Neural cell (in vitro differentiated cells): ENCODE data around the gene AIF1. TPM values are rescaled to one million over a fixed set of nuclear protein-coding genes. Genes with fewer than 3 reads are reported as not detected.

ENCODE experiments used
- H2AFZ ChIP-seq: fragments of 200-600, 300-800 bp; sonication (generic), shearing (Covaris generic); 2 replicates; pipeline ENCODE4 v1.6.0; 2014; ENCODE audit warnings: low read depth, mild to moderate bottlenecking, antibody characterized with exemption, low read length, moderate library complexity
- H3F3A ChIP-seq: fragments of 200-600 bp; shearing (Covaris generic); 2 replicates; pipeline ENCODE4 v1.6.1; 2016; ENCODE audit warnings: mild to moderate bottlenecking, moderate library complexity, mixed read lengths, antibody characterized with exemption, low read length; ENCODE audit not compliant: insufficient read depth, poor library complexity, severe bottlenecking
- H3K27ac ChIP-seq: fragments of 200-600, 300-800 bp; sonication (generic), shearing (Covaris generic); 2 replicates; pipeline ENCODE4 v1.5.1; 2014; ENCODE audit warnings: mild to moderate bottlenecking, low read length, moderate library complexity
- H3K27me3 ChIP-seq: fragments of 300-800, 200-600 bp; sonication (generic), shearing (Covaris generic); 2 replicates; pipeline ENCODE4 v1.6.0; 2014; ENCODE audit warnings: mild to moderate bottlenecking, low read depth, low read length, moderate library complexity; ENCODE audit not compliant: insufficient read depth
- H3K36me3 ChIP-seq: fragments of 300-800, 200-600 bp; sonication (generic), shearing (Covaris generic); 2 replicates; pipeline ENCODE4 v1.5.1; 2014; ENCODE audit warnings: mild to moderate bottlenecking, antibody characterized with exemption, low read length, moderate library complexity; ENCODE audit not compliant: insufficient read depth
- H3K4me2 ChIP-seq: fragments of 300-800, 200-600 bp; sonication (generic), shearing (Covaris generic); 2 replicates; pipeline ENCODE4 v1.6.0; 2014; ENCODE audit warnings: mild to moderate bottlenecking, low read length
- H3K4me3 ChIP-seq: fragments of 300-800, 200-600 bp; sonication (generic), shearing (Covaris generic); 2 replicates; pipeline ENCODE4 v1.5.1; 2014; ENCODE audit warnings: mild to moderate bottlenecking, low read length, moderate library complexity
- H3K79me2 ChIP-seq: fragments of 200-600 bp; shearing (Covaris generic); replicated peaks from 2 replicates; pipeline ENCODE4 v1.6.0; 2014; ENCODE audit warnings: mild to moderate bottlenecking, low read length, moderate library complexity; ENCODE audit not compliant: insufficient read depth
- H3K9ac ChIP-seq: fragments of 300-800, 200-600 bp; sonication (generic), shearing (Covaris generic); 2 replicates; pipeline ENCODE4 v1.6.1; 2016; ENCODE audit warnings: mild to moderate bottlenecking, low read length, mixed read lengths
- H3K9me2 ChIP-seq: fragments of 200-600 bp; shearing (Covaris generic); 2 replicates; pipeline ENCODE4 v1.6.1; 2016; ENCODE audit warnings: mild to moderate bottlenecking, low read length, mixed read lengths; ENCODE audit not compliant: insufficient read depth
- H3K9me3 ChIP-seq: fragments of 200-600, 300-800 bp; sonication (generic), shearing (Covaris generic); 2 replicates; pipeline ENCODE4 v1.6.1; 2016; ENCODE audit warnings: mild to moderate bottlenecking, mixed run types, low read length, moderate library complexity, mixed read lengths
- H4K20me1 ChIP-seq: fragments of 200-600 bp; shearing (Covaris generic); 2 replicates; pipeline ENCODE4 v1.6.1; 2016; ENCODE audit warnings: mild to moderate bottlenecking, mixed run types; ENCODE audit not compliant: insufficient read depth
- EP300 ChIP-seq: fragments of 450-650 bp; conservative IDR thresholded peaks from 2 replicates; pipeline ENCODE4 v1.6.1; 2014; ENCODE audit warnings: antibody characterized with exemption, mild to moderate bottlenecking, moderate library complexity; ENCODE audit not compliant: poor library complexity, severe bottlenecking
- EZH2 ChIP-seq: fragments of 200-600, 300-800 bp; shearing (Covaris generic), sonication (generic); IDR thresholded peaks from 2 replicates; pipeline ENCODE4 v1.6.1; 2014; ENCODE audit warnings: antibody characterized with exemption, low read length, borderline replicate concordance, mild to moderate bottlenecking; ENCODE audit not compliant: insufficient read depth, poor library complexity, severe bottlenecking
- MXI1 ChIP-seq: fragments of 450-650 bp; conservative IDR thresholded peaks from 2 replicates; pipeline ENCODE4 v1.6.1; 2014; ENCODE audit warnings: antibody characterized with exemption, mild to moderate bottlenecking; ENCODE audit not compliant: poor library complexity, severe bottlenecking
- POLR2AphosphoS5 ChIP-seq: IDR thresholded peaks from 2 replicates; pipeline ENCODE4 v1.6.1; 2012
- RAD21 ChIP-seq: fragments of 450-650 bp; conservative IDR thresholded peaks from 2 replicates; pipeline ENCODE4 v1.6.1; 2014; ENCODE audit warnings: antibody characterized with exemption, mild to moderate bottlenecking, moderate library complexity
- REST ChIP-seq: IDR thresholded peaks from 2 replicates; pipeline ENCODE4 v1.6.1; 2012; ENCODE audit warnings: borderline replicate concordance
- SMC3 ChIP-seq: fragments of 450-650 bp; conservative IDR thresholded peaks from 2 replicates; pipeline ENCODE4 v1.6.1; 2014; ENCODE audit warnings: antibody characterized with exemption, mild to moderate bottlenecking, moderate library complexity; ENCODE audit not compliant: poor library complexity
- TAF1 ChIP-seq: IDR thresholded peaks from 2 replicates; pipeline ENCODE4 v1.6.1; 2012; ENCODE audit warnings: low read depth
- polyA plus RNA-seq: library from polyadenylated mRNA; depleted of rRNA; stranded (reverse); fragments of >200 nt; gene quantifications from 2 replicates; pipeline ENCODE4 v1.2.3, GENCODE V29; 2014
- TF ChIP-seq, protein P1 (sequence below): fragments of 450-650 bp; IDR thresholded peaks from 2 replicates; pipeline ENCODE4 v1.5.1; 2014; ENCODE audit warnings: antibody characterized with exemption, mild to moderate bottlenecking, moderate library complexity; ENCODE audit not compliant: poor library complexity, severe bottlenecking

The AIF1 gene
- polyA plus RNA-seq, 1 donor from 2014 or later = not detected

DNA sequence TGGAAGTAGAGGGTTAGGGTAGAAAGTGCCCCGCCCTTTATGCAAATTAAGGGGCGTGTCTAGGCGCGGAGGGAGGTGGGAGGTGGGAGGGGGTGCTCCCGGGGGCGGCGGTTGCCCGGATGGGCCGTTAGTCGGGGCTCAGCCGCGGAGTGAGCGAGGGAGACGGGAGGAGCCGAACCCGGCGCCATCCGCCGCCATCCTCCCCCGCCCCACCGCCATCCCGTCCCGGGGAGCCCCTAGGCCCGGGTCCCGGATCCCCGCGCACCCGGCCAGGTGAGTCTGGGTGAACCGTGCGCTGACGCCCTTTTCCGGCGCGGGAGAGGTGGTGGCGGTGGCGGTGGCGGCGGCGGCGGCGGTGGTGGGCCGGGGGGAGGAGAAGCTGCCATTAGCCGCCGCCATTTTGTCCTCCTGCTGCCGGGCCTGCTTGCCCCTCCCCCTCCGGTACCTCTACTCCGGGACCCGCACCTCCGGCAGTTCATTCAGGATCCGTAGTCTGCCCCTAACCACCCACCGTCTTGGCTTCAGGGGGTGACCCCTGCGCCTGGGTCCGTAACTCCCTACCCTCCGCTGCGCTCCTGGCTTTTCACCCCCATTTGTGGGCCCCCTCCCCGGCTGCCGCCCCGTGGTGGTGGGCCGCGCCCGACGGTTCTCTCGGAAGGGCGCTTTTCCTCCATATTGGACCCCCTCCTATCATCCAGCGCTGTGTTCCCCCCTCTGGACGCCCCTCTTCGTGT is 5.7 kb downstream of the AIF1 start, which contains the start of gene PRRC2A:
Gene PRRC2A, plus strand, starts transcription at position 130 of the 734 bp plus-strand sequence. CDS start 2,075 bp downstream, outside the sequence.
- H3K9me3 ChIP-seq = no peaks in the 10 kb centered on the region
- H3K4me3 ChIP-seq = peak within 1 kb of the TSS; percentile 93
- peak within 1 kb of the TSS; percentile 99 for H3K27ac ChIP-seq
- peaks cover 2% of the 10 kb centered on the region for H3K36me3 ChIP-seq
- TF ChIP-seq MXI1 (no peak), TAF1 (peak; percentile 85), REST (peak; percentile 88), RAD21 (peak; percentile 15), POLR2AphosphoS5 (peak; percentile 69), EP300 (no peak), SMC3 (no peak)
- TF ChIP-seq, protein P1, sequence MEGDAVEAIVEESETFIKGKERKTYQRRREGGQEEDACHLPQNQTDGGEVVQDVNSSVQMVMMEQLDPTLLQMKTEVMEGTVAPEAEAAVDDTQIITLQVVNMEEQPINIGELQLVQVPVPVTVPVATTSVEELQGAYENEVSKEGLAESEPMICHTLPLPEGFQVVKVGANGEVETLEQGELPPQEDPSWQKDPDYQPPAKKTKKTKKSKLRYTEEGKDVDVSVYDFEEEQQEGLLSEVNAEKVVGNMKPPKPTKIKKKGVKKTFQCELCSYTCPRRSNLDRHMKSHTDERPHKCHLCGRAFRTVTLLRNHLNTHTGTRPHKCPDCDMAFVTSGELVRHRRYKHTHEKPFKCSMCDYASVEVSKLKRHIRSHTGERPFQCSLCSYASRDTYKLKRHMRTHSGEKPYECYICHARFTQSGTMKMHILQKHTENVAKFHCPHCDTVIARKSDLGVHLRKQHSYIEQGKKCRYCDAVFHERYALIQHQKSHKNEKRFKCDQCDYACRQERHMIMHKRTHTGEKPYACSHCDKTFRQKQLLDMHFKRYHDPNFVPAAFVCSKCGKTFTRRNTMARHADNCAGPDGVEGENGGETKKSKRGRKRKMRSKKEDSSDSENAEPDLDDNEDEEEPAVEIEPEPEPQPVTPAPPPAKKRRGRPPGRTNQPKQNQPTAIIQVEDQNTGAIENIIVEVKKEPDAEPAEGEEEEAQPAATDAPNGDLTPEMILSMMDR = no peak
- no peaks in the 10 kb centered on the region for H3F3A ChIP-seq
- H4K20me1 ChIP-seq = no peaks in the 10 kb centered on the region
- peak within 1 kb of the TSS; percentile 88 for H2AFZ ChIP-seq
- H3K27me3 ChIP-seq = no peaks in the 10 kb centered on the region
- no peaks in the 10 kb centered on the region for H3K9me2 ChIP-seq
- H3K9ac ChIP-seq = peak within 1 kb of the TSS; percentile 100
- peak within 1 kb of the TSS; percentile 100 for H3K4me2 ChIP-seq
- peaks cover 41% of the 10 kb centered on the region for H3K79me2 ChIP-seq

DNA sequence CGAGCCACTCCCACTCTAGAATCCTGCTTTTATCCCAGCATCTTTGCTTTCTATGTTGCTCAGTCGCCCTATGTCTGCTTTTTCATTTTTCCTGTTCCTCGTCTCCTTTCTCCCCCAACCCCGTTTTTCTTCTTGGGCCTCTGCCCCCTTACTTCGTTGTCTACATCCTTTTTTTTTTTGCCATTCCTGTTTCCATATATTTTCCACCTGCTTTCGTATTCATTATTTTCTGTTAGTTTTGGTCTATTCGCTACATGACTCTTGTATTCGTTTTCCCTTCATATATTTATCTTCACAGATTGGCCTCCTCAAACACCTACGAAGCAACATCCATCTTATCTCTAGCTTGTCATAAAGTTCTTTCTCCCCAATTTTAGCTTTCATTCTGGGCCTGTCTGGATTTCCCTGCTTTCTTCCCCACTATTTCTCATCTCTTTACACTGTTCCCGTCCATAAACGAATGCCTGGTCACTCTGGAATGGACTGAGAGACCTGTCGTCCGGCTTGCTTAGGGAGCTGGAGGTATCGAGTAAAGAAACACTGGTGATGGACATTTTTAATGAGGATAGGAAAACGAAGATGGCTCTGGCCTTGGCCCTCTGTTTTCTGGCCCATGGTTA is 6.4 kb downstream of the AIF1 start:
- peaks cover 5% of the 10 kb centered on the region for H3K36me3 ChIP-seq
- no peak for TF ChIP-seq TAF1
- TF ChIP-seq, protein P1 = no peak
- no peak for TF ChIP-seq SMC3
- no peak for TF ChIP-seq MXI1
- TF ChIP-seq RAD21 = no peak
- TF ChIP-seq EP300 = no peak
- TF ChIP-seq REST = no peak
- TF ChIP-seq EZH2 = no peak
- H3K9ac ChIP-seq = peak overlapping the region; percentile 100
- H3K27ac ChIP-seq = peak overlapping the region; percentile 99
- peak overlapping the region; percentile 100 for H3K4me2 ChIP-seq
- H4K20me1 ChIP-seq = no peaks in the 10 kb centered on the region
- H3F3A ChIP-seq = no peaks in the 10 kb centered on the region
- no peaks in the 10 kb centered on the region for H3K9me3 ChIP-seq
- H3K27me3 ChIP-seq = no peaks in the 10 kb centered on the region
- peaks cover 45% of the 10 kb centered on the region for H3K79me2 ChIP-seq
- no peaks in the 10 kb centered on the region for H3K9me2 ChIP-seq
- H2AFZ ChIP-seq = peak overlapping the region; percentile 88
- peak overlapping the region; percentile 93 for H3K4me3 ChIP-seq
